Globus pallidus (tissue), 1 donor: Measurements from ENCODE around the gene BRD4.

ENCODE experiments used
- DNase-seq: peaks from one replicate; pipeline ENCODE4 v3.0.0-alpha.2; 2015; ENCODE audit warnings: low spot score

Gene BRD4

GRCh38 chr19:15248648-15249527 is 83.5 kb downstream of the BRD4 start:
- DNase-seq, result no peak

GRCh38 chr19:15248106-15248505 is 84.2 kb downstream of the BRD4 start:
- DNase-seq, result no peak

GRCh38 chr19:15247107-15248014 is 85.0 kb downstream of the BRD4 start:
- DNase-seq, result no peak

- DNase-seq, result no peak
Observed at GRCh38 chr19:15246198-15246481, 86.2 kb downstream of the BRD4 start.

GRCh38 chr19:15245370-15246197 is 86.8 kb downstream of the BRD4 start:
- no peak for DNase-seq

GRCh38 chr19:15244808-15245207 is 87.5 kb downstream of the BRD4 start:
- DNase-seq, result no peak

- no peak for DNase-seq
Observed at GRCh38 chr19:15244106-15244803, 88.1 kb downstream of the BRD4 start.

- DNase-seq, result no peak
Observed at GRCh38 chr19:15243236-15243957, 88.9 kb downstream of the BRD4 start.

- no peak for DNase-seq
Observed at GRCh38 chr19:15241259-15241910, 91.0 kb downstream of the BRD4 start.

GRCh38 chr19:15240515-15240914 is 91.8 kb downstream of the BRD4 start:
- DNase-seq, result no peak

- DNase-seq, result no peak
Observed at GRCh38 chr19:15239337-15239949, 92.9 kb downstream of the BRD4 start.

GRCh38 chr19:15238639-15239155 is 93.6 kb downstream of the BRD4 start:
- DNase-seq, result no peak

- DNase-seq, result no peak
Observed at GRCh38 chr19:15237759-15238638, 94.3 kb downstream of the BRD4 start.

- DNase-seq, result no peak
Observed at GRCh38 chr19:15236886-15237285, 95.5 kb downstream of the BRD4 start.

- DNase-seq, result no peak
Observed at GRCh38 chr19:15235781-15236180, 96.6 kb downstream of the BRD4 start.

GRCh38 chr19:15234431-15235130 is 97.8 kb downstream of the BRD4 start:
- DNase-seq, result no peak

GRCh38 chr19:15231271-15231670 is 101.1 kb downstream of the BRD4 start:
- DNase-seq, result no peak

GRCh38 chr19:15227261-15227660 is 105.1 kb downstream of the BRD4 start:
- no peak for DNase-seq
